Activated CD8-positive, alpha-beta T cell treated with anti-CD3 and anti-CD28 coated beads for 36 hours (primary cell): Measurements from ENCODE around the gene TASP1. TPM values are rescaled to one million over a fixed set of nuclear protein-coding genes. Genes with fewer than 3 reads are reported as not detected.

ENCODE experiments used
- ATAC-seq: fragments of 200-7000 bp; cut with Tn5 transposase; one replicate; pipeline ENCODE4 v1.10.0; 2021; ENCODE audit warnings: mild to moderate bottlenecking, moderate library complexity
- CTCF ChIA-PET: fragments of 350-600 bp; sonication (Branson Sonifier 250); formaldehyde crosslinking; loops from one replicate; lab custom pipeline; 2021; ENCODE audit warnings: antibody characterized with exemption; lab: Charles Lee
- POLR2A ChIA-PET: fragments of 350-600 bp; sonication (Branson Sonifier 250); formaldehyde crosslinking; loops from one replicate; lab custom pipeline; 2021; ENCODE audit warnings: antibody characterized with exemption; lab: Charles Lee
- DNase-seq: peaks from one replicate; pipeline ENCODE4 v3.0.0-alpha.2; 2020
- H3K27ac Mint-ChIP-seq: one replicate; pipeline ENCODE4 v1.8.0; 2021; ENCODE audit warnings: mild to moderate bottlenecking, mixed read lengths
- H3K27me3 Mint-ChIP-seq: one replicate; pipeline ENCODE4 v1.8.0; 2021; ENCODE audit warnings: mixed read lengths
- H3K36me3 Mint-ChIP-seq: one replicate; pipeline ENCODE4 v1.8.0; 2021; ENCODE audit warnings: low read depth, mixed read lengths
- H3K4me1 Mint-ChIP-seq: one replicate; pipeline ENCODE4 v1.8.0; 2021; ENCODE audit warnings: low read depth, mixed read lengths
- H3K4me3 Mint-ChIP-seq: one replicate; pipeline ENCODE4 v1.8.0; 2021; ENCODE audit warnings: mild to moderate bottlenecking, moderate library complexity, mixed read lengths
- H3K9me3 Mint-ChIP-seq: one replicate; pipeline ENCODE4 v1.8.0; 2021; ENCODE audit warnings: mixed read lengths
- CTCF ChIP-seq: fragments of 200-600 bp; IDR thresholded peaks from one replicate; pipeline ENCODE4 v1.8.0; 2022; ENCODE audit warnings: antibody characterized with exemption, mild to moderate bottlenecking
- intact Hi-C: fragments of 100-400 bp; cut with micrococcal nuclease; formaldehyde crosslinking; loops from one replicate; pipeline ENCODE4 v1.10.0; 2022
- total RNA-seq, 2 experiments: library from RNA; stranded (reverse); gene quantifications; one replicate each; pipeline ENCODE4 v1.2.3, GENCODE V29; 2021

The TASP1 gene
- total RNA-seq, 2 experiments from 2014 or later = 8.7 to 8.8 TPM

- H3K4me1 Mint-ChIP-seq = peaks cover 19% of the 10 kb centered on the region
- TF ChIP-seq CTCF = no peak
- H3K9me3 Mint-ChIP-seq = peaks cover 1% of the 10 kb centered on the region
- peak overlapping the region; percentile 82 for H3K27ac Mint-ChIP-seq
- peak; percentile 80 for DNase-seq
- ATAC-seq = peak; percentile 95
- no peaks in the 10 kb centered on the region for H3K27me3 Mint-ChIP-seq
- H3K4me3 Mint-ChIP-seq = no peak overlapping the region
- ChIA-PET POLR2A (interaction anchor here (1.1 kb wide), 1 partner anchor 11 kb away, joined by 3 read pairs; no protein-coding TSS in a partner anchor), CTCF (interaction anchor here (1.2 kb wide), 1 partner anchor 116 kb away, joined by 3 read pairs; no protein-coding TSS in a partner anchor)
- intact Hi-C loops = no loop called here
- peaks cover 41% of the 10 kb centered on the region for H3K36me3 Mint-ChIP-seq
Measured at GRCh38 chr20:13430346-13431002, 208.3 kb downstream of the TASP1 start.

- TF ChIP-seq CTCF = no peak
- Mint-ChIP-seq H3K27ac (no peak overlapping the region), H3K9me3 (peaks cover 1% of the 10 kb centered on the region), H3K27me3 (no peaks in the 10 kb centered on the region), H3K4me3 (no peak overlapping the region), H3K36me3 (peaks cover 34% of the 10 kb centered on the region), H3K4me1 (peaks cover 19% of the 10 kb centered on the region)
- POLR2A ChIA-PET = interaction anchor here (0.6 kb wide), 1 partner anchor 10 kb away, joined by 3 read pairs; no protein-coding TSS in a partner anchor
- CTCF ChIA-PET = no interaction called here
- intact Hi-C loops = no loop called here
- ATAC-seq (no peak), DNase-seq (no peak)
Measured at GRCh38 chr20:13428684-13429083, 210.0 kb downstream of the TASP1 start.

GRCh38 chr20:13426870-13427269 lies 211.9 kb downstream of the TASP1 start:
- ATAC-seq (no peak), DNase-seq (no peak)
- Mint-ChIP-seq H3K9me3 (peaks cover 1% of the 10 kb centered on the region), H3K27ac (no peak overlapping the region), H3K36me3 (peaks cover 26% of the 10 kb centered on the region), H3K27me3 (no peaks in the 10 kb centered on the region), H3K4me3 (no peak overlapping the region), H3K4me1 (peaks cover 19% of the 10 kb centered on the region)
- CTCF ChIA-PET = interaction anchor here (1.1 kb wide), 1 partner anchor 120 kb away, joined by 4 read pairs; no protein-coding TSS in a partner anchor
- no peak for TF ChIP-seq CTCF
- intact Hi-C loops = no loop called here
- POLR2A ChIA-PET = no interaction called here

GRCh38 chr20:13425381-13426135 lies 213.2 kb downstream of the TASP1 start:
- no peak for ATAC-seq
- no peak for TF ChIP-seq CTCF
- intact Hi-C loops = no loop called here
- H3K9me3 Mint-ChIP-seq = no peaks in the 10 kb centered on the region
- no peak overlapping the region for H3K27ac Mint-ChIP-seq
- peaks cover 10% of the 10 kb centered on the region for H3K4me1 Mint-ChIP-seq
- H3K36me3 Mint-ChIP-seq = peaks cover 17% of the 10 kb centered on the region
- ChIA-PET CTCF (interaction anchor here (1.2 kb wide), 1 partner anchor 120 kb away, joined by 3 read pairs; no protein-coding TSS in a partner anchor), POLR2A (no interaction called here)
- H3K27me3 Mint-ChIP-seq = no peaks in the 10 kb centered on the region
- DNase-seq = no peak
- no peak overlapping the region for H3K4me3 Mint-ChIP-seq
